K562 (cell line): ENCODE measurements around the gene DMD. TPM values are rescaled to one million over a fixed set of nuclear protein-coding genes. Genes with fewer than 3 reads are reported as not detected.

ENCODE experiments used
- ATAC-seq: fragments of 200-7000 bp; cut with Tn5 transposase; 3 replicates; pipeline ENCODE4 v1.9.1; 2020; ENCODE audit warnings: moderate library complexity
- BruUV-seq: library from RNA; stranded (reverse); fragments of 400-500 nt; replicated peaks from 2 replicates; lab custom pipeline; 2021; lab: Mats Ljungman, UMichigan
- CTCF ChIA-PET: fragments of 300-600 bp; formaldehyde crosslinking; extraction: SDS; loops from one replicate; lab custom pipeline; 2021; ENCODE audit warnings: low intra/inter-chr PET ratio; lab: Yijun Ruan, JAX
- POLR2A ChIA-PET: fragments of 300-600, 350-650 bp; sonication (Branson Sonifier 250); formaldehyde crosslinking; extraction: SDS; loops from one replicate; lab custom pipeline; 2021; ENCODE audit warnings: antibody characterized with exemption, inconsistent platforms; lab: Yijun Ruan, JAX
- DNase-seq, 4 experiments: peaks; one replicate each; pipeline versions ENCODE4 v3.0.0 to v3.0.0-alpha.2; 2011 to 2018; ENCODE audit warnings: low spot score in 3 of 4, mixed read lengths in 3 of 4; ENCODE audit errors: extremely low read depth in 1 of 4
- FAIRE-seq: peaks from 2 replicates; lab custom pipeline; 2011; peaks lifted over from hg19 to GRCh38; lab: Jason Lieb, UNC
- H2AFZ ChIP-seq: 2 replicates; pipeline ENCODE4 v1.6.0; 2011; ENCODE audit warnings: low read depth, low read length, control low read depth, inconsistent platforms
- H3K27ac ChIP-seq: fragments of 200-600 bp; 3 replicates; pipeline ENCODE4 v1.8.0; 2011; ENCODE audit warnings: low read depth, mild to moderate bottlenecking, control low read depth, inconsistent platforms, low read length, moderate library complexity, mixed read lengths; ENCODE audit errors: extremely low read depth
- H3K27me3 ChIP-seq, 2 experiments: fragments of 300-600 bp in 1 of 2; 2 replicates in 1 of 2; 3 replicates in 1 of 2; pipeline versions ENCODE4 v1.6.0 to v1.8.0; 2011; ENCODE audit warnings: inconsistent platforms in 2 of 2, low read length in 2 of 2, mild to moderate bottlenecking in 1 of 2, mixed read lengths in 1 of 2, moderate library complexity in 1 of 2; ENCODE audit not compliant: control insufficient read depth in 2 of 2, insufficient read depth in 2 of 2
- H3K36me3 ChIP-seq: fragments of 300-600 bp; 3 replicates; pipeline ENCODE4 v1.8.0; 2011; ENCODE audit warnings: mild to moderate bottlenecking, low read length, inconsistent platforms; ENCODE audit not compliant: control insufficient read depth, insufficient read depth
- H3K4me1 ChIP-seq, 2 experiments: fragments of 200-600 bp in 1 of 2; replicated peaks in 1 of 2; 2 replicates in 1 of 2; 3 replicates in 1 of 2; pipeline versions ENCODE4 v1.5.1 to v1.8.0; 2011; ENCODE audit warnings: inconsistent platforms in 2 of 2, low read length in 2 of 2, mild to moderate bottlenecking in 1 of 2, mixed read lengths in 1 of 2, moderate library complexity in 1 of 2; ENCODE audit not compliant: control insufficient read depth in 2 of 2, insufficient read depth in 2 of 2
- H3K4me2 ChIP-seq: 2 replicates; pipeline ENCODE4 v1.6.1; 2011; ENCODE audit warnings: low read length, control low read depth, inconsistent platforms, mixed read lengths; ENCODE audit not compliant: insufficient read depth
- H3K4me3 ChIP-seq: fragments of 200-600 bp; sonication (generic), shearing (Covaris generic); 2 replicates; pipeline ENCODE4 v1.5.1; 2016; ENCODE audit warnings: control low read depth, inconsistent platforms
- H3K79me2 ChIP-seq: fragments of 200-600 bp; 3 replicates; pipeline ENCODE4 v1.8.0; 2011; ENCODE audit warnings: low read length, inconsistent platforms; ENCODE audit not compliant: control insufficient read depth, insufficient read depth
- H3K9ac ChIP-seq, 2 experiments: 2 replicates each; pipeline versions ENCODE4 v1.6.0 to v1.6.1; 2011; ENCODE audit warnings: low read depth in 2 of 2, low read length in 2 of 2, control low read depth in 1 of 2, inconsistent platforms in 1 of 2, mild to moderate bottlenecking in 1 of 2, mixed read lengths in 1 of 2; ENCODE audit not compliant: insufficient read depth in 1 of 2
- H3K9me1 ChIP-seq: one replicate; pipeline ENCODE4 v1.6.0; 2011; ENCODE audit warnings: inconsistent platforms, mild to moderate bottlenecking, low read length, moderate library complexity; ENCODE audit not compliant: control insufficient read depth, insufficient read depth
- H3K9me3 ChIP-seq: replicated peaks from 2 replicates; pipeline ENCODE4 v1.5.1; 2011; ENCODE audit warnings: low read depth, low read length, inconsistent platforms; ENCODE audit not compliant: control insufficient read depth, insufficient read depth
- H4K20me1 ChIP-seq: replicated peaks from 2 replicates; pipeline ENCODE4 v1.6.1; 2011; ENCODE audit warnings: low read length, inconsistent platforms, mixed read lengths; ENCODE audit not compliant: control insufficient read depth, insufficient read depth
- BRF1 ChIP-seq: IDR thresholded peaks from 3 replicates; pipeline ENCODE4 v1.6.1; 2011; ENCODE audit warnings: borderline replicate concordance, mild to moderate bottlenecking; ENCODE audit not compliant: insufficient read length; ENCODE audit errors: extremely low read depth
- C11orf30 ChIP-seq: fragments of 450-650 bp; IDR thresholded peaks from 2 replicates; pipeline ENCODE4 v1.6.1; 2016; ENCODE audit warnings: low read depth, mild to moderate bottlenecking
- FUS ChIP-seq: fragments of 200-400 bp; formaldehyde crosslinking; optimal IDR thresholded peaks from 2 replicates; pipeline ENCODE3; 2017; ENCODE audit warnings: low read depth, low read length
- POLR2H ChIP-seq: IDR thresholded peaks from 2 replicates; pipeline ENCODE4 v1.6.1; 2016; ENCODE audit warnings: missing genetic modification characterization, low read depth, mild to moderate bottlenecking, control low read depth, missing compliant biosample characterization, moderate library complexity
- RBM34 ChIP-seq: fragments of 200-400 bp; formaldehyde crosslinking; IDR thresholded peaks from 2 replicates; pipeline ENCODE4 v1.6.1; 2018; ENCODE audit warnings: low read length, borderline replicate concordance; ENCODE audit not compliant: insufficient read depth
- ZNF212 ChIP-seq: fragments of 450-650 bp; formaldehyde crosslinking; IDR thresholded peaks from 2 replicates; pipeline ENCODE4 v1.4.0; 2020; ENCODE audit warnings: mild to moderate bottlenecking
- ZNF316 ChIP-seq: fragments of 450-650 bp; IDR thresholded peaks from 2 replicates; pipeline ENCODE4 v1.6.1; 2016
- ZNF395 ChIP-seq: fragments of 200-800 bp; sonication (Bioruptor generic); IDR thresholded peaks from 2 replicates; pipeline ENCODE4 v1.6.1; 2017; ENCODE audit warnings: missing genetic modification characterization, missing compliant biosample characterization
- ZNF449 ChIP-seq: fragments of 250-450 bp; sonication (Bioruptor Pico); IDR thresholded peaks from 2 replicates; pipeline ENCODE4 v1.8.0; 2022; ENCODE audit warnings: moderate library complexity, mild to moderate bottlenecking, inconsistent platforms
- WGBS: fragments of 100-300 bp; shearing (Covaris generic); methylation state at CpG from one replicate; pipeline ENCODE4 v1.1.6; 2016; ENCODE audit warnings: low coverage, mixed read lengths; ENCODE audit not compliant: insufficient coverage; ENCODE audit errors: missing lambda C conversion rate; 5-methylcytosine and 5-hydroxymethylcytosine counted together
- in situ Hi-C: fragments of 300-500 bp; cut with MboI; formaldehyde crosslinking; loops from 4 replicates; pipeline ENCODE4 v1.15.0; 2018; ENCODE audit warnings: inconsistent platforms, mixed read lengths
- intact Hi-C: fragments of 100-400 bp; cut with micrococcal nuclease; formaldehyde crosslinking; loops from 2 replicates; pipeline ENCODE4 v1.14.2; 2022
- polyA plus RNA-seq, 8 experiments: library from polyadenylated mRNA; depleted of rRNA in 4 of 8; stranded (reverse) in 5 of 8; unstranded in 3 of 8; fragments of >200 nt; fragmentation: Nextera tagmentation in 2 of 8; fragmentation: Illumina TruSeq in 1 of 8; extraction: Ambion mirVana in 2 of 8; extraction: Trizol in 1 of 8; gene quantifications; 2 replicates each; pipeline versions ENCODE4 v1.2.1 to v1.2.3, GENCODE V29; 2011 to 2014; ENCODE audit warnings: inconsistent platforms in 1 of 8, missing spikeins in 1 of 8
- total RNA-seq, 7 experiments: library from RNA; depleted of rRNA in 6 of 7; stranded (reverse); fragments of >200 nt in 6 of 7; fragmentation: Illumina TruSeq in 2 of 7; extraction: Trizol in 2 of 7; gene quantifications; 2 replicates each; pipeline versions ENCODE4 v1.2.1 to v1.2.3, GENCODE V29; 2011 to 2021; ENCODE audit warnings: low replicate concordance in 1 of 7

The DMD gene
- total and polyA plus RNA-seq, 9 of the 15 experiments (the other 6 are each of a cell fraction or from before 2014, with no cell fraction given) = 3.8 to 20.4 (median 11.4) TPM

GRCh38 chrX:33252306-33252825 is 41.0 kb upstream of the DMD start (continued):
- TF ChIP-seq POLR2H (tag) (no peak), BRF1 (no peak), ZNF212 (no peak), ZNF449 (CRISPR knock-in tag) (no peak)

GRCh38 chrX:33218819-33219218 is 7.5 kb upstream of the DMD start:
- Histone ChIP-seq H3K9me1 (no peaks in the 10 kb centered on the region), H2AFZ (no peak overlapping the region), H4K20me1 (no peaks in the 10 kb centered on the region), H3K4me2 (no peak overlapping the region), H3K4me3 (no peak overlapping the region), H3K27ac (no peak overlapping the region), H3K79me2 (no peaks in the 10 kb centered on the region), H3K27me3 (no peaks in the 10 kb centered on the region), H3K4me1 (no peaks in the 10 kb centered on the region), H3K9ac (no peak overlapping the region), H3K36me3 (no peaks in the 10 kb centered on the region), H3K9me3 (no peaks in the 10 kb centered on the region)
- no peak for DNase-seq
- CTCF ChIA-PET = no interaction called here
- in situ Hi-C loops = no loop called here
- no peak for ATAC-seq
- intact Hi-C loops = no loop called here
- BruUV-seq = no TSS peak
- WGBS = 0% methylated on average over 4 of the region's 4 CpGs
- TF ChIP-seq FUS (no peak), RBM34 (no peak), ZNF316 (peak; percentile 25; the same call in 1 of the 2 replicates), ZNF395 (no peak), C11orf30 (0 out of 2 replicates have a peak, but pooled peaks have one; percentile 6)
- no peak for FAIRE-seq
- POLR2A ChIA-PET = no interaction called here
